Astrocyte of the spinal cord (primary cell): ENCODE measurements around the gene MAP4K4.

Experiments used
- DNase-seq: peaks from one replicate; pipeline ENCODE4 v3.0.0; 2011; ENCODE audit warnings: low read depth, low spot score
- H3K4me3 ChIP-seq: 2 replicates; pipeline ENCODE4 v1.5.1; 2011; ENCODE audit warnings: low read depth, mild to moderate bottlenecking, low read length, moderate library complexity
- in situ Hi-C: cut with HindIII; loops from 2 replicates; pipeline ENCODE4 v1.10.0; 2017; ENCODE audit warnings: low sequenced_read_pairs
- TF ChIP-seq, protein P1 (sequence below): IDR thresholded peaks from 2 replicates; pipeline ENCODE4 v1.5.1; 2012; ENCODE audit warnings: low read depth, mild to moderate bottlenecking, low read length, inconsistent platforms

The MAP4K4 gene

DNA sequence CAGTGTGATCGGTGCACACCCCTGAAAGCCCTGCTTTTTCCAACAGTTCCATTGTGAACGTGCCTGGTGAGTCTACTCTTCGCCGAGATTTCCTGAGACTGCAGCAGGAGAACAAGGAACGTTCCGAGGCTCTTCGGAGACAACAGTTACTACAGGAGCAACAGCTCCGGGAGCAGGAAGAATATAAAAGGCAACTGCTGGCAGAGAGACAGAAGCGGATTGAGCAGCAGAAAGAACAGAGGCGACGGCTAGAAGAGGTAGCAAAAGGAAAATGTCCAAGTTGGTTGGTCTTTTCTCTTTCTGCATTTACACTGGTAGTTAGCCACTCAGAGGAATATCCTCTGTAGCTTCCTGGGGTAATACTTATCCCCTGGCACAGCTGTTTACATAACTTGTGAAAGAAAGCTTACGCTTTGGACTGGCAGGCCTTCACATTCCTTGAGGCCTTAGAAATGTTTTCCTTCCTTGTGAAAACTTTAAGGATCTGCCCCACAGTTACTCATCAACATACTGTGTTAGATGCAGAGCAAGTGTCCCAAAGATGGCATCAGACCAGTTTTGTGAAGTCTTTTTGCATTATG, 146.6 kb downstream of the MAP4K4 start:
- in situ Hi-C loops, result no loop called here

DNA sequence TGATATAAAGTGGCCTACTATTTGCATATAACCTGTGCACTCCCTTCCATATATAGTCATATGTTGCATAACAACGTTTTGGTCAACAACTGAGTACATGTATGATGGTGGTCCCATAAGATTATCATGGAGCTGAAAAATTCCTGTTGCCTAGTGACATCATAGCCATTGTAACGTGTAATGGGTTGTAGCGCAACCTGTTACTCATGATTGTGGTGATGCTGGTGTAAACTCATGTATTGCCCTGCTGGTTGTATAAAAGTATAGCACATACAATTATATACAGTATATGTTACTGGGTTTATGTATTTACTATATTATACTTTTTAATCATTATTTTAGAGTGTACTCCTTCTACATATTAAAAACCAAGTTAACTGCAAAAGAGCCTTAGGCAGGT, 149.5 kb downstream of the MAP4K4 start:
- DNase-seq, result no peak
- no peak overlapping the region for H3K4me3 ChIP-seq
- TF ChIP-seq, protein P1, sequence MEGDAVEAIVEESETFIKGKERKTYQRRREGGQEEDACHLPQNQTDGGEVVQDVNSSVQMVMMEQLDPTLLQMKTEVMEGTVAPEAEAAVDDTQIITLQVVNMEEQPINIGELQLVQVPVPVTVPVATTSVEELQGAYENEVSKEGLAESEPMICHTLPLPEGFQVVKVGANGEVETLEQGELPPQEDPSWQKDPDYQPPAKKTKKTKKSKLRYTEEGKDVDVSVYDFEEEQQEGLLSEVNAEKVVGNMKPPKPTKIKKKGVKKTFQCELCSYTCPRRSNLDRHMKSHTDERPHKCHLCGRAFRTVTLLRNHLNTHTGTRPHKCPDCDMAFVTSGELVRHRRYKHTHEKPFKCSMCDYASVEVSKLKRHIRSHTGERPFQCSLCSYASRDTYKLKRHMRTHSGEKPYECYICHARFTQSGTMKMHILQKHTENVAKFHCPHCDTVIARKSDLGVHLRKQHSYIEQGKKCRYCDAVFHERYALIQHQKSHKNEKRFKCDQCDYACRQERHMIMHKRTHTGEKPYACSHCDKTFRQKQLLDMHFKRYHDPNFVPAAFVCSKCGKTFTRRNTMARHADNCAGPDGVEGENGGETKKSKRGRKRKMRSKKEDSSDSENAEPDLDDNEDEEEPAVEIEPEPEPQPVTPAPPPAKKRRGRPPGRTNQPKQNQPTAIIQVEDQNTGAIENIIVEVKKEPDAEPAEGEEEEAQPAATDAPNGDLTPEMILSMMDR, result no peak
- in situ Hi-C loops, result no loop called here

More for the DNA sequence above, 146.6 kb downstream of the MAP4K4 start:
- peak; percentile 80 for DNase-seq
- H3K4me3 ChIP-seq, result no peak overlapping the region
- TF ChIP-seq, protein P1, result no peak

DNA sequence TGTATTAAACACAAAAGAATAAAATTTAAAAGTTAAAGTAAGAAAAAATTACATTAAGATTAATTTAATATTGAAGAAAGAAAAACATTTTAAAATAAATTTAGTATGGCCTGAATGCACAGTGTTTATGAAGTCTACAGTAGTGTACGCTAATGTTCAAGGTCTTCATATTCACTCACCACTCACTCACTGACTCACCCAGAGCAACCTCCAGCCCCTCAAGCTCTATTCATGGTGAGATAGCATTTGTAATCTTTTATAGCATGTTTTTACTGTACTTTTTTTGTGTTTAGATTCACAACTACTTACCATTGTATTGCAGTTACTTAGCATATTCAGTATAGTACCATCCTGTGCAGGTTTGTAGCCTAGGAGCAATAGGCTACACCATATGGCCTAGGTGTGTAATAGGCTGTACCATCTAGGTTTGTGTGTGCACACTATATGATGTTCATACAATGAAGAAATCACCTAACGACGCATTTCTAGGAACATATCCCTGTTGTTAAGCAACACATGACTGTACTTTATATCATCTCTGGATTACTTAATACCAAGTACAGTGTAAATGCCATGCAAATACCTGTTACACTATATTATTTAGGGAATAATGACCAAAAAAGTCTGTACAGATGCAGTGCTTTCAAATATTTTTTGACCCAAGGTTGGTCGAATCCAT, 150.3 kb downstream of the MAP4K4 start:
- TF ChIP-seq, protein P1, result no peak

DNA sequence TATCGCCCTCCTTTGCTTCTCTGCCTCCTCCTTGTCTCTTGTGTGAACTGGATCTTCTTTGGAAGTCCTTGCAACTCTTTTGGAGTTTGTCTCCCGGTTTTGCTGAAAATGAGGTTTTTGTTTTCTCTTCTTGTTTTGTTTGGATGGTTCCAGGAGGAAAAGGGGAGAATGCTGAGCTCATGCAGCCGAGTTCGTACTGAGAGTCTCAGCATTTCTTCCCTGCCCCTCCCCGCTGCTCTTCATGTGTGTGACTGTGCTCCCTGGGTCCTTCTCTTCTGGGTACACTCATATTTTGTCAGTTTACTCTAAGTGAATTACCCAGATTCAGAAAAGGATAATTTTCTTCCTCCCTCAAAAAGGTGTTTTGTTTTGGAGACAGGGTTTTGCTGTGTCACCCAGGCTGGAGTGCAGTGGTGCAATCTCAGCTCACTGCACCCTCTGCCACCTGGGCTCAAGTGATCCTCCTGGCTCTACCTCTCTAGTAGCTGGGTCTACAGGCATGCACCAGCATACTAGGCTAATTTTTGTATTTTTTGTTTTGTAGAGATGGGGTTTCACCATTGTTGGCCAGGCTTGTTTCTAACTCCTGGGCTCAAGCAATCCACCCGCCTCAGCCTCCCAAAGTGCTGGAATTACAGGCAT, 151.4 kb downstream of the MAP4K4 start:
- in situ Hi-C loops, result no loop called here
- no peak for DNase-seq
- no peak overlapping the region for H3K4me3 ChIP-seq
- TF ChIP-seq, protein P1, result no peak

More for the DNA sequence above, 150.3 kb downstream of the MAP4K4 start:
- in situ Hi-C loops, result no loop called here
- H3K4me3 ChIP-seq, result no peak overlapping the region
- no peak for DNase-seq

DNA sequence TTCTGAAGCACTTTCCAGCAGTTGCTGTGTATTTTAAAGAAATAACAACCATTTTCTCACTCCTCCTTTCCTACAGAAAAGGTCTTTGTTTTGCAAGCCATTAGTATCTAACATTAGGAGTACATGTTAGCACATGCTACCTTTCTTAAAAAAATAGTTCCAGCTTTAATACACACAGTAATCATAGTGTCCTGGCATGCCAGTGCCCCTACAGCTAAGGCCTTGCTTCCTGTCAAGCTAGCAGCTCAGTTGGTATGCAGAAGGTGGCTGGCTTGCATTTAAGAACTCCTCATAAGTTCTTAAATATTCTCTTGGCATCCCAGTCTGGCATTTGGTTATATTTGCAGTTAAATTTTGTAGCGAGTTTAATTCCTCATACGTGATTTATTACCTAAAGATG, 152.9 kb downstream of the MAP4K4 start:
- in situ Hi-C loops, result no loop called here
- no peak overlapping the region for H3K4me3 ChIP-seq
- DNase-seq, result no peak
- TF ChIP-seq, protein P1, result no peak

DNA sequence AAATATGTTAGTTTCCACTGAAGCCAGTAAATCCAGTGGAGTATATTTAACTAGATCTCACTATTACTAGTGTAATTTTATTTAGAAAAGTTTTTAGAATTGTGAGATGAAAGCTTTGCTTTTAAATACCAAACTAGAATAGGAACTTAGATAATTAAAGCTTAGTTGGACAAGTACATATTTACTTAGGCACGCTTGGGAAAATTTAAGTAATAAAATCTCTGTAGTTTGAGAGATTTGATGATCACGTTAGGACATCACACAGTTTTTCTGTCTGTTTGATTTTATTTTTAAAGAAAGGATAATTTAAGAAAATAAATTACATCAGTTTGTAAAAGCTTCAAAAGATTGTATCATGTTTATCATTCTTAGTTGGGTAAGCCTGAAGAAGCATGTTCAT, 153.5 kb downstream of the MAP4K4 start:
- in situ Hi-C loops, result no loop called here

More for the DNA sequence above, 153.5 kb downstream of the MAP4K4 start:
- TF ChIP-seq, protein P1, result no peak
- no peak for DNase-seq
- H3K4me3 ChIP-seq, result no peak overlapping the region
